Activated T-helper 2 cell treated with anti-CD3 and anti-CD28 coated beads, Interferon-gamma antibody, Interleukin-2, Interleukin-4, amounts not matched to agents 10 μg/mL and 5 μg/mL and 100 μg/mL, durations not matched to agents 14 hours and 24 hours and 36 hours (primary cell): ENCODE data around the gene SPATA17. TPM values are rescaled to one million over a fixed set of nuclear protein-coding genes. Genes with fewer than 3 reads are reported as not detected.

ENCODE experiments used
- DNase-seq: peaks from one replicate; pipeline ENCODE4 v3.0.0; 2021; ENCODE audit warnings: low spot score
- H3K27ac Mint-ChIP-seq: one replicate; pipeline ENCODE4 v1.8.0; 2021; ENCODE audit warnings: mixed read lengths
- H3K27me3 Mint-ChIP-seq: one replicate; pipeline ENCODE4 v1.8.0; 2021; ENCODE audit warnings: low read depth, mixed read lengths
- H3K36me3 Mint-ChIP-seq: one replicate; pipeline ENCODE4 v1.8.0; 2021; ENCODE audit warnings: low read depth, mixed read lengths
- H3K4me1 Mint-ChIP-seq: one replicate; pipeline ENCODE4 v1.8.0; 2021; ENCODE audit warnings: low read depth, mixed read lengths
- H3K4me3 Mint-ChIP-seq: one replicate; pipeline ENCODE4 v1.8.0; 2021; ENCODE audit warnings: low read depth, mild to moderate bottlenecking, moderate library complexity, mixed read lengths
- H3K9me3 Mint-ChIP-seq: one replicate; pipeline ENCODE4 v1.8.0; 2021; ENCODE audit warnings: mixed read lengths
- intact Hi-C: fragments of 100-400 bp; cut with micrococcal nuclease; formaldehyde crosslinking; loops from one replicate; pipeline ENCODE4 v1.15.1; 2023
- total RNA-seq: library from RNA; stranded (reverse); gene quantifications from 2 replicates; pipeline ENCODE4 v1.2.3, GENCODE V29; 2022

SPATA17 gene
- total RNA-seq, 1 donor from 2014 or later, result not detected

DNA sequence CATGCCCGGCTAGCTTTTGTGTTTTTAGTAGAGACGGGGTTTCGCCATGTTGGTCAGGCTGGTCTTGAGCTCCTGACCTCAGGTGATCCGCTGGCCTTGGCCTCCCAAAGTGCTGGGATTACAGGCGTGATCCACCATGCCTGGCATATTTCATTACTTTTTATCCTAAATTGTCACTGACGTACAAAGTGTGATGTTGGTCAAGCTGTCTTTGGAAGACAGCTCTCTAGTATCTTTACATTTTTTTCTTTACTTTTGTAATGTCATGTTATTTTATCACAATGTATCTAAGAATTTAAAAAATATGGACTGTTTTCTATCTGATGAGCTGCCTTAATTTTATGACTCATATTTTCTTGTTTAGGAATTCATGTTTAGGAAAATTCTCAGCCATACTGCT is 72.2 kb downstream of the SPATA17 start:
- Mint-ChIP-seq H3K27me3 (no peaks in the 10 kb centered on the region), H3K4me1 (no peaks in the 10 kb centered on the region), H3K27ac (no peak overlapping the region), H3K36me3 (no peaks in the 10 kb centered on the region), H3K9me3 (peaks cover 15% of the 10 kb centered on the region), H3K4me3 (no peak overlapping the region)
- intact Hi-C loops, result no loop called here
- DNase-seq, result no peak

DNA sequence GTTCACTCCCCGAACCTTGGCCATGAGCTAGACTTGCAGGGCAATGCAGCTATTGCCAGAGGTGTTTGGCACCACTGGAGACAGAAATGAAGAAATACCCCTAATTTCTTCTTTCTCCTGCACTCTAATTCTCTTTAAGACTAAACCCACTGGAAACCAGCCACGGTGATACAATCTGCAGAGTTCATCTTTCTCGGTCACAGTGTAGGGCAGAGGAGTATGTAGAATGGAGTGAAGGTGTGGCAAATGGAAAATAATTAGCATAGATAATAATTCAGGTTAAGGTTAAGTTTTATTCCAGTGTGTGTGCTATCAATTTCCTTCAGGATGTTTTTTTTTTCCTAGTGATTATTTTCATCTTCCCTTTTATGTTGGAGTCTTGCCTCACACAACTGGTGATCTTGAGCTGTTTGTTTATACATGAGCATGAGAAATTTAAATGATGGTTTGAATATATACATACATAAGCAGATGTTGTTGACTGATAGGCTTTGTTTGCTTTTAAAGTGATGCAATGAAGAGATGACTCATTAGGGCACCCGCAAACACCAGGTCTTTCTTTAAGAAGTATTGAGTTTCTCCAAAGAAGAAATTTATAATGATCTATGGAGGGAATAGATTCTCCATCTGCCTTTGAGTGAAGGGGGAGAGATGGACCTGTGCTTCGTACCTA is 81.9 kb downstream of the SPATA17 start:
- Mint-ChIP-seq H3K36me3 (no peaks in the 10 kb centered on the region), H3K4me1 (no peaks in the 10 kb centered on the region), H3K27ac (no peak overlapping the region), H3K4me3 (no peak overlapping the region), H3K27me3 (no peaks in the 10 kb centered on the region), H3K9me3 (no peaks in the 10 kb centered on the region)
- intact Hi-C loops, result no loop called here
- no peak for DNase-seq

DNA sequence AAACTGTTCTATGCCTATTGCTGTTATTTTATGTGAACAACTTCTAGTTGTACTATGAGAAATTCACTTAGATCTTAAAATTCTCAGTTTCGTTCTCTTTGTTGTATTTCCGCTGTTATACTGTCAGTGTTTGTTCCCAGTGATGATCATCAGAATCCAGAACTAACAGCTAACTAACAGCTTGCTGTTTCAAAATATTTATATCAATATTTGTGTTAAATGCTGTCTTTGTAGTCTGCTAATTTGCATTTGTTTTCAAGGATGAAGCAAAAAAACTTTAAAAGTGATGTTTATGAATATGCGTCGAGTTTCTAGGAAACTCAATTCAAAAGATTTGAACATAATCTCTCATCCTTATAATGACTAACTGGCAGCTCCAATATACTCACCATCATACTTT is 84.5 kb downstream of the SPATA17 start:
- no peak for DNase-seq
- Mint-ChIP-seq H3K27me3 (no peaks in the 10 kb centered on the region), H3K4me3 (no peak overlapping the region), H3K9me3 (no peaks in the 10 kb centered on the region), H3K36me3 (no peaks in the 10 kb centered on the region), H3K4me1 (no peaks in the 10 kb centered on the region), H3K27ac (no peak overlapping the region)
- intact Hi-C loops, result no loop called here

DNA sequence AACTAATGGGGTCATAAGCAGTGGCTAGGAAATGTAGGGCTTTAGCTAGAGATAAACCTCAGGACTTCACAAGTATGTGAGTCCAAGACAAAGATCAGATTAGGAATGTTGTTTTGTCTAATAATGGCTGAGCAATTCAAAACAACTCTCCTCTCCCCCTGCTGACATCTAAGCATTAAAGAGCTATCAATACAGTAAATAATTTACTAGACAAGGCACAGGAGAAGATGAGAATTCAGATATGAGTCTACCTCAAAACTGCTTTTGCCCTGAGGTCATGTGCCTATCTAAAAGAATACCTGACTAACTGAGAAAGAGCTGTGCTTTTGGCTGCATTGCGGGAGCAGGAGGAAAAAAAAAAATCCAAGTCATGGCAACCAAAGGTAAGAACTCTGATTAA is 86.8 kb downstream of the SPATA17 start:
- H3K27ac Mint-ChIP-seq, result no peak overlapping the region
- H3K4me3 Mint-ChIP-seq, result no peak overlapping the region
- no peak for DNase-seq

DNA sequence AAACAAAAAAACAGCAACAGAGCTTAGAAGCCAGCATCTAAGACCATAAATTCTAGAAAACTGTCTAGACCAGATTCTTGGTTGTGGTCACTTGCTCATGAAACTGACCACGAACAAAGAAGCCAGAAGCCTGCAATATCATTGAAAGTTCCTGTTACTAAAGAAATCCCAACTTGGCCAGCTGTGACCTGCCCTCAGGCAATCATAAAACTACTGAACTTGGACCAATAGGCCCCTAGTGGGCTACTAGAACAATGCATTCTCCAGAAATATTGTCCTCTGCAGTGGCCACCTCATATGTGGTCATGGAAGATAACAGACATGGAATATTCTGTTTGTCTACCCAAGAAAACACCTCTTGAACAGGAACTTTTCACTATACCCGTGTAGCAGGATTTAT is 87.7 kb downstream of the SPATA17 start:
- H3K9me3 Mint-ChIP-seq, result no peaks in the 10 kb centered on the region
- DNase-seq, result no peak
- H3K36me3 Mint-ChIP-seq, result no peaks in the 10 kb centered on the region
- no peaks in the 10 kb centered on the region for H3K27me3 Mint-ChIP-seq
- H3K4me1 Mint-ChIP-seq, result no peaks in the 10 kb centered on the region
- H3K27ac Mint-ChIP-seq, result no peak overlapping the region
- intact Hi-C loops, result no loop called here
- no peak overlapping the region for H3K4me3 Mint-ChIP-seq

More for the DNA sequence above, 86.8 kb downstream of the SPATA17 start:
- intact Hi-C loops, result no loop called here
- no peaks in the 10 kb centered on the region for H3K4me1 Mint-ChIP-seq
- H3K27me3 Mint-ChIP-seq, result no peaks in the 10 kb centered on the region
- H3K9me3 Mint-ChIP-seq, result no peaks in the 10 kb centered on the region
- H3K36me3 Mint-ChIP-seq, result no peaks in the 10 kb centered on the region

GRCh38 chr1:217721692-217722091 is 90.5 kb downstream of the SPATA17 start:
- Mint-ChIP-seq H3K27ac (no peak overlapping the region), H3K36me3 (no peaks in the 10 kb centered on the region), H3K4me3 (no peak overlapping the region), H3K27me3 (no peaks in the 10 kb centered on the region), H3K4me1 (no peaks in the 10 kb centered on the region), H3K9me3 (no peaks in the 10 kb centered on the region)
- no peak for DNase-seq
- intact Hi-C loops, result no loop called here

GRCh38 chr1:217734973-217735372 is 103.8 kb downstream of the SPATA17 start:
- Mint-ChIP-seq H3K4me3 (no peak overlapping the region), H3K27ac (no peak overlapping the region), H3K4me1 (no peaks in the 10 kb centered on the region), H3K27me3 (no peaks in the 10 kb centered on the region), H3K9me3 (no peaks in the 10 kb centered on the region), H3K36me3 (no peaks in the 10 kb centered on the region)
- no peak for DNase-seq
- intact Hi-C loops, result no loop called here

DNA sequence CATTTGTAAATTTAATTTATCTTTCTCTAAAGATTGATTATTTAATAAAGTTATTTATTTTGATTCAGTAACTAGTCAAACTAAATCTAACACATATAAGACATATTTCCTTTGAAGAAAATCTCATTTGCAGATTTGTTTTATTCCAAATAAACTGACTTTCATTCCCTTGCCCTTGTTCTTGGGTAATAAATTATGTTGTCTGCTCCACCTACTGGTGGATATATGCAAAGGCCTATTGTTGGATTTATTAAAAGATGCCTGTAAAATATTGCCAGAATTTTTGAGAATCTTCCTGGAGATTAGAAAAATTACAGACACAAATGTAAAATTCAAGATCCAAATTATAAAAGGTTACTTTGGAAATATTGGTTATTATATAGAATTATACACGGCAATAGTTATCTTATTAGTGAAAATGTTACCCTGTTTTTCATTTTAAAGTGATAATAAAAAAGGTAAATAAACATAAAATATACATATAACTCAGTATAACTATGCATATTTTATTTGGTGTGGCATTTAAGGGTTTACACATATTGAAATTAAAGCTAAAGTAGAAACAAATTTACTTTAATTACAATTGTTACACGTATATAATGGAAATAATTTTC is 116.1 kb downstream of the SPATA17 start:
- Mint-ChIP-seq H3K36me3 (no peaks in the 10 kb centered on the region), H3K4me1 (no peaks in the 10 kb centered on the region), H3K27me3 (no peaks in the 10 kb centered on the region), H3K4me3 (no peak overlapping the region), H3K27ac (no peak overlapping the region), H3K9me3 (no peaks in the 10 kb centered on the region)
- no peak for DNase-seq
- intact Hi-C loops, result loop anchor here (5.0 kb wide), 1 partner anchor 315 kb away; no protein-coding TSS in a partner anchor

GRCh38 chr1:217769768-217770167 is 138.6 kb downstream of the SPATA17 start:
- DNase-seq, result no peak
- Mint-ChIP-seq H3K27ac (no peak overlapping the region), H3K36me3 (no peaks in the 10 kb centered on the region)

DNA sequence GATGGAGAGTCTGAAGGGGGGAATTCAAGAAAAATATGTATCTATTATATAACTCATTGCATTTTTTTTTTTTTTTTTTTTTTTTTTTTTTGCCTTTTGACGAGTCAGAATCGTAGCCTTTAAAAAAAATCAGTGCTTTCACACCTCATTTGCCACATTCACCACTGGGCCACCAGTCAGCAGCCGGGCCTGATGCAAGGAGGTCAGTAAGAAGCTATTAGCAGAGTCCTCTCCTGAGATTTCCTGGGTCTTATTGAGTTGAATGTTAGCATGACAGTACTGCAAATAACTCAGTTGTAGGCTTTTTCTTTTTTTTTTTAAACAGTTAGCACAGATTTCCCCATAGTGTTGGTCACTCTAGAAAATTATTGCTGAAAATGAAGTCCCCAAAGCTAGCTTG is 139.8 kb downstream of the SPATA17 start:
- no peaks in the 10 kb centered on the region for H3K9me3 Mint-ChIP-seq
- intact Hi-C loops, result no loop called here
- no peak for DNase-seq
- no peaks in the 10 kb centered on the region for H3K4me1 Mint-ChIP-seq
- no peaks in the 10 kb centered on the region for H3K36me3 Mint-ChIP-seq
- H3K27me3 Mint-ChIP-seq, result no peaks in the 10 kb centered on the region
- no peak overlapping the region for H3K27ac Mint-ChIP-seq
- no peak overlapping the region for H3K4me3 Mint-ChIP-seq

More at GRCh38 chr1:217769768-217770167, 138.6 kb downstream of the SPATA17 start:
- H3K9me3 Mint-ChIP-seq, result no peaks in the 10 kb centered on the region
- no peaks in the 10 kb centered on the region for H3K27me3 Mint-ChIP-seq
- no peak overlapping the region for H3K4me3 Mint-ChIP-seq
- H3K4me1 Mint-ChIP-seq, result no peaks in the 10 kb centered on the region
- intact Hi-C loops, result no loop called here

DNA sequence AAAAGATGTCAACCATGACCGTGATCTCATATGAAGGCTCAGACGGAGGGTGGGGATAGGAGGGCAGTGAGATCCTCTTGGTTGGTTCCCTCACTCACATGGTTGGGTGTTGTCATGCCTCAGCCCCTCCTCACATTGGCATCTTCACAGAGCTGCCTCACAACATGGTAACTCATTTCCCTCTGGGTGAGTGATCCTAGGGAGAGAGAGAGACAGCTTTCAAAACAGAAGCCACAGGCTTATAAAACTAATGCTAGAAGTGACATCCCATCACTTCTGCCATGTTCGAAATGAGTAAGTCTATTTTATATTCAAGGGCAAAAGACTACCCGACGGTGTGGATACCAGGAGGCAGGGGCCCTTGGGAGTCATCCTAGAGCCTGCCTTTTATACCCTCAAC is 145.5 kb downstream of the SPATA17 start:
- H3K36me3 Mint-ChIP-seq, result no peaks in the 10 kb centered on the region
- no peak overlapping the region for H3K27ac Mint-ChIP-seq
- DNase-seq, result no peak
- intact Hi-C loops, result no loop called here
- H3K4me1 Mint-ChIP-seq, result no peaks in the 10 kb centered on the region
- H3K27me3 Mint-ChIP-seq, result no peaks in the 10 kb centered on the region
- no peak overlapping the region for H3K4me3 Mint-ChIP-seq
- H3K9me3 Mint-ChIP-seq, result no peaks in the 10 kb centered on the region

GRCh38 chr1:217781056-217781455 is 149.9 kb downstream of the SPATA17 start:
- intact Hi-C loops, result no loop called here
- Mint-ChIP-seq H3K4me1 (no peaks in the 10 kb centered on the region), H3K36me3 (no peaks in the 10 kb centered on the region), H3K4me3 (no peak overlapping the region), H3K9me3 (no peaks in the 10 kb centered on the region), H3K27me3 (no peaks in the 10 kb centered on the region), H3K27ac (no peak overlapping the region)
- no peak for DNase-seq

DNA sequence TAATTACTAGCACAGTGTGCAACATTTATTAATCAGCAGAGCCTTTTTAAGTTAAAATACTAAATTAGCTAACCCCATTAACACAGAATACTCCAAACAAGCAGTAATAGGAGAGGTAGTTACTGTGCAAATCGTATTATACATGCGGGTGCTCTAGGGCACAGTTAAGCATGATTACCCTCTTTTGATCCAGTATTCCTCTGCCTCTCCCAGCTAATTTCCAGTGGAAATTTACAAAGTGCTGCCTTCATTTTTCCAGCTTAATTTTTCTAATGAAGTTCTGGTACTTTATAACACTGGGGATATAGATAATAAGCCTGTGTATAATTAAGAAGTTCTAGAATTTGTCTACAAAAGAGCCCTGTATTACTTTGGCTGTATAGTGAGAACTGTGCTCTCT is 159.9 kb downstream of the SPATA17 start:
- H3K4me3 Mint-ChIP-seq, result no peak overlapping the region
- no peaks in the 10 kb centered on the region for H3K9me3 Mint-ChIP-seq
- intact Hi-C loops, result no loop called here
- H3K36me3 Mint-ChIP-seq, result no peaks in the 10 kb centered on the region
- no peak for DNase-seq
- H3K27ac Mint-ChIP-seq, result no peak overlapping the region
- no peaks in the 10 kb centered on the region for H3K4me1 Mint-ChIP-seq
- no peaks in the 10 kb centered on the region for H3K27me3 Mint-ChIP-seq
